GM12873 (cell line): Measurements from ENCODE around the gene NDFIP1.
A peak's percentile ranks its signal among the peaks of the same experiment; 100 is the strongest.

ENCODE experiments used
- CTCF ChIP-seq: IDR thresholded peaks from 2 replicates; pipeline ENCODE4 v1.5.1; 2012; ENCODE audit warnings: low read depth, mild to moderate bottlenecking, moderate library complexity, low read length, control low read depth; ENCODE audit not compliant: insufficient read depth; ENCODE audit errors: missing control alignments

Gene NDFIP1

GRCh38 chr5:142150431-142150830 lies 41.9 kb downstream of the NDFIP1 start:
- no peak for TF ChIP-seq CTCF

- TF ChIP-seq CTCF, result peak; percentile 71
Measured at GRCh38 chr5:142151436-142152383, 43.1 kb downstream of the NDFIP1 start.

GRCh38 chr5:142152384-142152732 lies 43.8 kb downstream of the NDFIP1 start:
- TF ChIP-seq CTCF, result no peak

GRCh38 chr5:142153674-142154448 lies 45.3 kb downstream of the NDFIP1 start:
- no peak for TF ChIP-seq CTCF

GRCh38 chr5:142156839-142157463 lies 48.4 kb downstream of the NDFIP1 start:
- no peak for TF ChIP-seq CTCF

GRCh38 chr5:142159354-142159753 lies 50.8 kb downstream of the NDFIP1 start:
- no peak for TF ChIP-seq CTCF

GRCh38 chr5:142164315-142164714 lies 55.7 kb downstream of the NDFIP1 start:
- TF ChIP-seq CTCF, result no peak
